ENCODE data around the gene ADAM15. TPM values are rescaled to one million over a fixed set of nuclear protein-coding genes. Genes with fewer than 3 reads are reported as not detected.

ADAM15 gene
- total RNA-seq, 2 experiments from 2014 or later: 54.3 to 60.5 TPM

DNA sequence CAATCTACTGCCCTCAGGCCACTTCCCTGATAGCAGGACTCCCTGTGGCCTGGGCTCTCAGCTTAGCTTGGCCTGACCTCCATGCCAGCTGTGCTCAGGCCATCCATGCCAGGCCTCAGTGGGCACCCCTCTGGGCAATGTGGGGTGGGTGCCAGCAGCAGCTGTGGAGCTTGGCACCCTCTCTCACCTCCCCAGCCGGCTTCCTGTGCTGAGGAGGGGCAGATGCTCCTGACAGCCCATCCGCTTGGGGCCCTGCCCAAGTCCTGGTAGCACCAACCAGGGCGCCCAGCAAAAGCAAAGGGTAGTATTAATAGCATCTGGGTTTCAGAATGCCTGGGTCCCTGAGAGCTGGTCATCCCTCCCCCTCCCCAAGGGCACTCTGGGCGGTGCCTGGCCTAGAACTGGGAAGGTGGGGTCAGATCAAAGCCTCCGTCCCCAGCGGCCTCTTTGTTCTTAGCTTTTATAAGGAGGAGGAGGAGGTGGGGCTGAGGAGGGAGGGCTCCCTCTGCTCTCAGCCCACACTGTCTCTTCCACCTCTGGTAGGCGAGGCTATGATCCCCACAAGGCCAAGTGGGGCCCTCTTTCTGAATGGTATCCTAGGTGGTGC lies 18.5 kb downstream of the ADAM15 start:
- Mint-ChIP-seq H3K36me3 (peaks cover 5% of the 10 kb centered on the region), H3K4me1 (ENCODE audit: low read depth) (peaks cover 19% of the 10 kb centered on the region), H3K27me3 (no peaks in the 10 kb centered on the region), H3K9me3 (no peaks in the 10 kb centered on the region), H3K4me3 (no peak overlapping the region), H3K27ac (no peak overlapping the region)
- ChIA-PET CTCF (interaction anchor here (1.1 to 3.6 kb wide), 6 partner anchors 8 to 19 kb away, joined by 3 to 26 read pairs (median 6); partner anchors contain the start of gene ADAM15), POLR2A (no interaction called here)
- intact Hi-C loops (cut with micrococcal nuclease): no loop called here
- no peak for DNase-seq

GRCh38 chr1:155070158-155070621 lies 19.1 kb downstream of the ADAM15 start:
- Mint-ChIP-seq H3K4me3 (no peak overlapping the region), H3K9me3 (no peaks in the 10 kb centered on the region), H3K27ac (no peak overlapping the region), H3K36me3 (peaks cover 5% of the 10 kb centered on the region), H3K4me1 (ENCODE audit: low read depth) (peaks cover 16% of the 10 kb centered on the region), H3K27me3 (no peaks in the 10 kb centered on the region)
- ChIA-PET CTCF (interaction anchor here (0.6 to 3.6 kb wide), 9 partner anchors 9 to 102 kb away, joined by 3 to 26 read pairs (median 6); partner anchors contain the start of gene ADAM15), POLR2A (no interaction called here)
- no peak for DNase-seq
- intact Hi-C loops (cut with micrococcal nuclease): no loop called here

GRCh38 chr1:155070721-155071569 lies 19.8 kb downstream of the ADAM15 start:
- peak; percentile 85 for DNase-seq
- CTCF ChIA-PET: interaction anchor here (0.6 to 3.6 kb wide), 9 partner anchors 9 to 101 kb away, joined by 3 to 26 read pairs (median 6); partner anchors contain the start of gene ADAM15
- POLR2A ChIA-PET: no interaction called here
- intact Hi-C loops (cut with micrococcal nuclease): no loop called here
- H3K9me3 Mint-ChIP-seq: no peaks in the 10 kb centered on the region
- H3K27me3 Mint-ChIP-seq: no peaks in the 10 kb centered on the region
- H3K4me3 Mint-ChIP-seq: peak overlapping the region; percentile 32
- peaks cover 16% of the 10 kb centered on the region for H3K4me1 Mint-ChIP-seq (ENCODE audit: low read depth)
- H3K27ac Mint-ChIP-seq: no peak overlapping the region
- peaks cover 5% of the 10 kb centered on the region for H3K36me3 Mint-ChIP-seq

DNA sequence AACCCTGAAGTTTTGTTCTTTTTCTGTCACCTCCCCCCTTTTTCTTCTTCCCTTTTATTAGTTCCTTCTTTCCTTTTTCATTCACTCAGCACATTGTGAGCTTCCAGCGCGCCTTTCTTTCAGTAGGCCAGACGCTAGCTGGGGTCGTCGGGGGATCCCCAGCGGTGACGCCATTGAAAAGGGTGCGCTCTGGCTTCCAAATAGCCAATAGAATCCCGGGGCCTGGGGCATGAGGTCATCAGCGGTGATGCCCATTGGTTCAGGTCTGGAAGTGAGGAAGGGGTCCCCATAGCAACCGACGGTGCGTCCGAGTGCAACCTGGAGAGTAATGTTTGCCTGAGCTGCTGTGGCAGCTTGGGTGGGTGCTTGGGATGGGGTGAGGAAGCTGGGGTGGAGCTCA lies 20.6 kb downstream of the ADAM15 start:
- Mint-ChIP-seq H3K27ac (no peak overlapping the region), H3K27me3 (no peaks in the 10 kb centered on the region), H3K9me3 (no peaks in the 10 kb centered on the region), H3K36me3 (peaks cover 5% of the 10 kb centered on the region), H3K4me3 (no peak overlapping the region), H3K4me1 (ENCODE audit: low read depth) (peaks cover 16% of the 10 kb centered on the region)
- CTCF ChIA-PET: interaction anchor here (1.0 to 3.6 kb wide), 5 partner anchors 10 to 592 kb away, joined by 3 to 26 read pairs (median 7); partner anchors contain the start of gene KRTCAP2
- DNase-seq: no peak
- POLR2A ChIA-PET: interaction anchor here (0.6 kb wide), 1 partner anchor 13 kb away, joined by 3 read pairs; no protein-coding TSS in a partner anchor
- intact Hi-C loops (cut with micrococcal nuclease): no loop called here

GRCh38 chr1:155072531-155073289 lies 21.6 kb downstream of the ADAM15 start:
- POLR2A ChIA-PET: no interaction called here
- H3K9me3 Mint-ChIP-seq: no peaks in the 10 kb centered on the region
- H3K36me3 Mint-ChIP-seq: peaks cover 5% of the 10 kb centered on the region
- H3K4me3 Mint-ChIP-seq: no peak overlapping the region
- H3K4me1 Mint-ChIP-seq (ENCODE audit: low read depth): peaks cover 16% of the 10 kb centered on the region
- intact Hi-C loops (cut with micrococcal nuclease): no loop called here
- no peak overlapping the region for H3K27ac Mint-ChIP-seq
- DNase-seq: no peak
- CTCF ChIA-PET: interaction anchor here (1.0 to 3.6 kb wide), 7 partner anchors 11 to 593 kb away, joined by 3 to 19 read pairs (median 4); partner anchors contain the start of genes ADAM15, CKS1B and KRTCAP2
- no peaks in the 10 kb centered on the region for H3K27me3 Mint-ChIP-seq

GRCh38 chr1:155073377-155074242 lies 22.5 kb downstream of the ADAM15 start:
- ChIA-PET CTCF (interaction anchor here (1.0 to 4.8 kb wide), 3 partner anchors 11 to 22 kb away, joined by 4 to 37 read pairs (median 4); partner anchors contain the start of gene ADAM15), POLR2A (no interaction called here)
- Mint-ChIP-seq H3K27me3 (no peaks in the 10 kb centered on the region), H3K9me3 (no peaks in the 10 kb centered on the region), H3K4me1 (ENCODE audit: low read depth) (peaks cover 16% of the 10 kb centered on the region), H3K4me3 (no peak overlapping the region), H3K36me3 (peaks cover 2% of the 10 kb centered on the region), H3K27ac (no peak overlapping the region)
- intact Hi-C loops (cut with micrococcal nuclease): no loop called here
- peak; percentile 41 for DNase-seq

DNA sequence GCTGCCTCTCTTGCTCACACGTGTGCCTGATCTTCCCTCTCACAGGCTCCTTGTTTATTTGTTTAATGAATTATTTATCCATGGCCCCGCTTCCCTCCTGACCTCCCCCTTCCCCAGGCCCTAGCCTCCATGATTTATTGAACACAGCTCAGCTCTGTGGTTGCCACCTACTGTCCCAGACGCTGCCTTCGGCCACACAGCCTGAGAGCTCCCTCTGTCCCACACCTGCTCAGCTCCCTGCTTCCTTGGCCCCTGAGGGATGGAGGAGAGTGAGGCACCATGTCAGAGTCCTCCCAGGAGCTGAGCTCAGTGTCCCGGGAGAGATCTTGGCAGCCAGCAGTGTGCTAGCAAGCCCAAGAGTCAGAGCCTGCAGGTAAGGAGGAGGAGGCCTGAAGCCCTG lies 24.4 kb downstream of the ADAM15 start:
- ChIA-PET CTCF (interaction anchor here (0.7 to 4.8 kb wide), 7 partner anchors 10 to 31 kb away, joined by 3 to 37 read pairs (median 3); partner anchors contain the start of genes ADAM15 and EFNA4), POLR2A (interaction anchor here (1.5 kb wide), 1 partner anchor 13 kb away, joined by 3 read pairs; no protein-coding TSS in a partner anchor)
- DNase-seq: no peak
- Mint-ChIP-seq H3K9me3 (no peaks in the 10 kb centered on the region), H3K27ac (no peak overlapping the region), H3K4me1 (ENCODE audit: low read depth) (peaks cover 23% of the 10 kb centered on the region), H3K27me3 (peaks cover 9% of the 10 kb centered on the region), H3K36me3 (no peaks in the 10 kb centered on the region), H3K4me3 (no peak overlapping the region)
- intact Hi-C loops (cut with micrococcal nuclease): no loop called here

DNA sequence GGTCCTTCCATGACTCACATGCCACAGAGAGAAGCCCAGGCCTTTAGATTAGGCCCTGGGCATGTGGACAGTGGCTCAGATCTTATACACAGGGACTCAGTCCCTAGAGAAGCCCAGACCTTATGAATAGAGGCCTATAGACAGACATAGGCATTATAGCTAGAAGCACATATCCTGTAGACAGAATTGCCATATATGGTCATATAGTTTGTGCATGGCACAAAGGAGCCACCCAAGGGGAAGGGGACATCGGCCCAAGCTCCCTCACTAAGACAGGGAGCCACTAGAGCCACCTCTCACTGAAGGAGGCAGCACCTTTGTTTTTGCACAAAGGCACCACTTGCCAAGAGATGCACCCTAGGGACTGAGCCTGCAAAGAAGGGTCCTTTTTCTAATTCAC lies 25.3 kb downstream of the ADAM15 start:
- no peak overlapping the region for H3K27ac Mint-ChIP-seq
- POLR2A ChIA-PET: interaction anchor here (1.5 kb wide), 1 partner anchor 14 kb away, joined by 3 read pairs; no protein-coding TSS in a partner anchor

GRCh38 chr1:155077346-155077745 lies 26.2 kb downstream of the ADAM15 start:
- DNase-seq: no peak
- peaks cover 30% of the 10 kb centered on the region for H3K4me1 Mint-ChIP-seq (ENCODE audit: low read depth)

More for the DNA sequence above, 25.3 kb downstream of the ADAM15 start:
- CTCF ChIA-PET: interaction anchor here (1.0 to 4.8 kb wide), 5 partner anchors 9 to 24 kb away, joined by 3 to 37 read pairs (median 3); no protein-coding TSS in a partner anchor
- DNase-seq: no peak
- H3K36me3 Mint-ChIP-seq: no peaks in the 10 kb centered on the region
- H3K4me1 Mint-ChIP-seq (ENCODE audit: low read depth): peaks cover 27% of the 10 kb centered on the region
- H3K9me3 Mint-ChIP-seq: no peaks in the 10 kb centered on the region
- intact Hi-C loops (cut with micrococcal nuclease): no loop called here
- H3K27me3 Mint-ChIP-seq: peaks cover 14% of the 10 kb centered on the region
- H3K4me3 Mint-ChIP-seq: no peak overlapping the region

DNA sequence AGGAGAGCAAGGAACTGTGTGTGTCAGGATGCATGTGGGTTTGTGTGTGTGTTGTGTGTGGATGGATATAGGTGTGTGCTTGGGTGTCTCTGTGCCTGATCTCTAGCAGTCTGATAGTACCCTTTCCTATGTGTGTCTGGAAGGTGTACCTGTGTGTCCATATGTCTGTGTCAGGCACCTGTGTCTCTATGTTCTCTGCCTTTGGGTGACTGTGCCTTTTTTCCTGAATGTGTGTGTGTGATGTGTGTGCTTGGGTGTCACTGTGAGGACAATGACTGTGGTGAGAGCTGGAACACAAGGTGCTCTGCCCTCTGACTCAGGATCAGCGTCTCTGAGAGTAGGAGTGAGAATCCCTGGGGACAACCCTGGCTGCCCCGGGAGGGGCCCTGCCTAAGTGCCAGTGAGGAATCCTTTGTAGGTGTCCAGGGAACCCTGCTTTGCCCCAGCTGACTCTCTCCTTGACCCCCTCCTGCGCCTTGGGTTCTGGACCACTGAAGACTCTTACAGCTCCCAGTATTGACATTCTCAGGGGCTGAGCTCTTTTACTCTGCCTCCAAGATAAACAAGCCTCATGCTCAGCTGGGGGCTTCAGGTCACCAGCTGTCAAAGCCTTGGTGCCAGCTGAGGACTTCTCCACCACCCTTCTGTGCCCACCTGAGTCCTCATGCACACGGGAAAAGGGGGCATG lies 26.8 kb downstream of the ADAM15 start:
- intact Hi-C loops (cut with micrococcal nuclease): no loop called here
- Mint-ChIP-seq H3K27me3 (peaks cover 25% of the 10 kb centered on the region), H3K4me1 (ENCODE audit: low read depth) (peaks cover 35% of the 10 kb centered on the region), H3K9me3 (no peaks in the 10 kb centered on the region), H3K27ac (no peak overlapping the region), H3K36me3 (no peaks in the 10 kb centered on the region), H3K4me3 (no peak overlapping the region)
- CTCF ChIA-PET: interaction anchor here (1.2 to 4.8 kb wide), 3 partner anchors 7 to 34 kb away, joined by 4 to 37 read pairs (median 4); no protein-coding TSS in a partner anchor
- POLR2A ChIA-PET: no interaction called here
- DNase-seq: no peak

More at GRCh38 chr1:155077346-155077745, 26.2 kb downstream of the ADAM15 start:
- intact Hi-C loops (cut with micrococcal nuclease): no loop called here
- Mint-ChIP-seq H3K36me3 (no peaks in the 10 kb centered on the region), H3K9me3 (no peaks in the 10 kb centered on the region), H3K27ac (no peak overlapping the region), H3K4me3 (no peak overlapping the region), H3K27me3 (peaks cover 21% of the 10 kb centered on the region)
- POLR2A ChIA-PET: no interaction called here
- CTCF ChIA-PET: interaction anchor here (1.0 to 4.8 kb wide), 3 partner anchors 8 to 14 kb away, joined by 3 to 37 read pairs (median 4); no protein-coding TSS in a partner anchor
